Ishikawa (cell line): ENCODE measurements around the gene CAMKK1.

ENCODE experiments used
- CEBPB ChIP-seq: IDR thresholded peaks from 2 replicates; pipeline ENCODE4 v1.6.1; 2012
- CREB1 ChIP-seq: IDR thresholded peaks from 2 replicates; pipeline ENCODE4 v1.6.1; 2012; ENCODE audit warnings: low read depth
- EGR1 ChIP-seq: IDR thresholded peaks from 2 replicates; pipeline ENCODE4 v1.6.1; 2012
- EP300 ChIP-seq: IDR thresholded peaks from 2 replicates; pipeline ENCODE4 v1.6.1; 2012; ENCODE audit warnings: borderline replicate concordance
- FOXM1 ChIP-seq: IDR thresholded peaks from 2 replicates; pipeline ENCODE4 v1.6.1; 2012; ENCODE audit warnings: low read depth, borderline replicate concordance
- NFIC ChIP-seq: IDR thresholded peaks from 2 replicates; pipeline ENCODE4 v1.6.1; 2012
- RAD21 ChIP-seq: IDR thresholded peaks from 2 replicates; pipeline ENCODE4 v1.6.1; 2012; ENCODE audit warnings: low read depth
- TAF1 ChIP-seq: IDR thresholded peaks from 2 replicates; pipeline ENCODE4 v1.6.1; 2012; ENCODE audit warnings: low read depth, mild to moderate bottlenecking
- TCF12 ChIP-seq: IDR thresholded peaks from 2 replicates; pipeline ENCODE4 v1.6.1; 2012; ENCODE audit warnings: low read depth
- TEAD4 ChIP-seq: IDR thresholded peaks from 2 replicates; pipeline ENCODE4 v1.6.1; 2012
- YY1 ChIP-seq: IDR thresholded peaks from 2 replicates; pipeline ENCODE4 v1.6.1; 2012; ENCODE audit warnings: low read depth
- ZBTB7A ChIP-seq: IDR thresholded peaks from 2 replicates; pipeline ENCODE4 v1.6.1; 2012; ENCODE audit warnings: low read depth
- TF ChIP-seq, protein P1 (sequence below): IDR thresholded peaks from 2 replicates; pipeline ENCODE4 v1.6.1; 2012
- TF ChIP-seq, protein P2 (sequence below): IDR thresholded peaks from 2 replicates; pipeline ENCODE4 v1.6.1; 2012
- TF ChIP-seq, protein P3 (sequence below): IDR thresholded peaks from 2 replicates; pipeline ENCODE4 v1.6.1; 2012; ENCODE audit warnings: low read depth, mild to moderate bottlenecking

CAMKK1 gene

GRCh38 chr17:3885970-3886369 is 6.9 kb downstream of the CAMKK1 start:
- TF ChIP-seq, protein P1, sequence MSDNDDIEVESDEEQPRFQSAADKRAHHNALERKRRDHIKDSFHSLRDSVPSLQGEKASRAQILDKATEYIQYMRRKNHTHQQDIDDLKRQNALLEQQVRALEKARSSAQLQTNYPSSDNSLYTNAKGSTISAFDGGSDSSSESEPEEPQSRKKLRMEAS: no peak
- TF ChIP-seq ZBTB7A (no peak), EP300 (no peak), NFIC (no peak), FOXM1 (no peak), TCF12 (no peak), EGR1 (no peak), TEAD4 (no peak), CEBPB (no peak), RAD21 (no peak; the same call in 1 of the 2 replicates), YY1 (no peak), CREB1 (no peak), TAF1 (no peak)
- TF ChIP-seq, protein P2, sequence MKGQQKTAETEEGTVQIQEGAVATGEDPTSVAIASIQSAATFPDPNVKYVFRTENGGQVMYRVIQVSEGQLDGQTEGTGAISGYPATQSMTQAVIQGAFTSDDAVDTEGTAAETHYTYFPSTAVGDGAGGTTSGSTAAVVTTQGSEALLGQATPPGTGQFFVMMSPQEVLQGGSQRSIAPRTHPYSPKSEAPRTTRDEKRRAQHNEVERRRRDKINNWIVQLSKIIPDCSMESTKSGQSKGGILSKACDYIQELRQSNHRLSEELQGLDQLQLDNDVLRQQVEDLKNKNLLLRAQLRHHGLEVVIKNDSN: no peak
- TF ChIP-seq, protein P3, sequence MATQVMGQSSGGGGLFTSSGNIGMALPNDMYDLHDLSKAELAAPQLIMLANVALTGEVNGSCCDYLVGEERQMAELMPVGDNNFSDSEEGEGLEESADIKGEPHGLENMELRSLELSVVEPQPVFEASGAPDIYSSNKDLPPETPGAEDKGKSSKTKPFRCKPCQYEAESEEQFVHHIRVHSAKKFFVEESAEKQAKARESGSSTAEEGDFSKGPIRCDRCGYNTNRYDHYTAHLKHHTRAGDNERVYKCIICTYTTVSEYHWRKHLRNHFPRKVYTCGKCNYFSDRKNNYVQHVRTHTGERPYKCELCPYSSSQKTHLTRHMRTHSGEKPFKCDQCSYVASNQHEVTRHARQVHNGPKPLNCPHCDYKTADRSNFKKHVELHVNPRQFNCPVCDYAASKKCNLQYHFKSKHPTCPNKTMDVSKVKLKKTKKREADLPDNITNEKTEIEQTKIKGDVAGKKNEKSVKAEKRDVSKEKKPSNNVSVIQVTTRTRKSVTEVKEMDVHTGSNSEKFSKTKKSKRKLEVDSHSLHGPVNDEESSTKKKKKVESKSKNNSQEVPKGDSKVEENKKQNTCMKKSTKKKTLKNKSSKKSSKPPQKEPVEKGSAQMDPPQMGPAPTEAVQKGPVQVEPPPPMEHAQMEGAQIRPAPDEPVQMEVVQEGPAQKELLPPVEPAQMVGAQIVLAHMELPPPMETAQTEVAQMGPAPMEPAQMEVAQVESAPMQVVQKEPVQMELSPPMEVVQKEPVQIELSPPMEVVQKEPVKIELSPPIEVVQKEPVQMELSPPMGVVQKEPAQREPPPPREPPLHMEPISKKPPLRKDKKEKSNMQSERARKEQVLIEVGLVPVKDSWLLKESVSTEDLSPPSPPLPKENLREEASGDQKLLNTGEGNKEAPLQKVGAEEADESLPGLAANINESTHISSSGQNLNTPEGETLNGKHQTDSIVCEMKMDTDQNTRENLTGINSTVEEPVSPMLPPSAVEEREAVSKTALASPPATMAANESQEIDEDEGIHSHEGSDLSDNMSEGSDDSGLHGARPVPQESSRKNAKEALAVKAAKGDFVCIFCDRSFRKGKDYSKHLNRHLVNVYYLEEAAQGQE: no peak

DNA sequence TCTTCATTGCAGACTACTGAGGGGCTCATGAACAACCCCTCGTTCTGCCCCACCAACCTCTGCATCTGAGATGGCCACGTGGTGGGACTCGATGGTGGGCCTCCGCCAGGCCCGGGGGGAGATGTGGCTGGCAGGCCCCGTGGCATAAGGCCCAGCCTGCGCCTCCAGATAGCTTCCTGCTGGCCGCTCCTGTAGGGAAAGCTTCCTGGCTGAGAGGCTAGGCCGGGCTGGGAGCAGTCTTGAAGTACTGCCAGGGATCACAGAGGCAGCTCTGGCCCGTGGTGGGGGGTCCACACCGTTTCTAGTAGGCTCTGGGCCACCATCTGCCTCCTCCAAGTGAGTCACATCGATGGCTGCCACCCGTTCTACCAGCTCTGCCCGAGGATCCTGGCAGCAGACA is 7.6 kb downstream of the CAMKK1 start:
- TF ChIP-seq RAD21 (no peak), NFIC (no peak), ZBTB7A (no peak), TEAD4 (no peak), FOXM1 (no peak), YY1 (no peak), EP300 (no peak)
- TF ChIP-seq, protein P2: no peak
- TF ChIP-seq, protein P3: no peak

GRCh38 chr17:3884188-3884587 is 8.7 kb downstream of the CAMKK1 start:
- TF ChIP-seq TEAD4 (no peak), NFIC (no peak), CEBPB (no peak), EGR1 (no peak), TCF12 (no peak), ZBTB7A (no peak), TAF1 (no peak), EP300 (no peak), YY1 (no peak), RAD21 (no peak), FOXM1 (no peak), CREB1 (no peak)
- TF ChIP-seq, protein P1: no peak
- TF ChIP-seq, protein P3: no peak
- TF ChIP-seq, protein P2: no peak

- TF ChIP-seq FOXM1 (no peak), TCF12 (no peak), RAD21 (no peak), TAF1 (no peak), CEBPB (no peak), EP300 (no peak), TEAD4 (no peak), NFIC (no peak), CREB1 (no peak), YY1 (no peak), EGR1 (no peak), ZBTB7A (no peak)
- TF ChIP-seq, protein P2: no peak
- TF ChIP-seq, protein P3: no peak
- TF ChIP-seq, protein P1: no peak
Measured at GRCh38 chr17:3882276-3882675, 10.6 kb downstream of the CAMKK1 start.
